Lower leg skin (tissue), 4 donors: ENCODE measurements around the gene C1orf198. TPM values are rescaled to one million over a fixed set of nuclear protein-coding genes. Genes with fewer than 3 reads are reported as not detected.

Experiments used
- DNase-seq, 2 donors: peaks; one replicate each; pipeline ENCODE4 v3.0.0-alpha.2; 2019; ENCODE audit warnings: low spot score in 2 of 2
- H3K4me3 ChIP-seq: fragments of 200-600 bp; sonication (generic); 2 replicates; pipeline ENCODE4 v1.5.1; 2017; ENCODE audit warnings: mild to moderate bottlenecking, low read depth; ENCODE audit not compliant: poor library complexity, severe bottlenecking
- CTCF ChIP-seq, 3 donors: fragments of 450-650 bp; IDR thresholded peaks; one replicate each; pipeline ENCODE4 v1.5.1; 2016; ENCODE audit warnings: antibody characterized with exemption in 3 of 3, mild to moderate bottlenecking in 3 of 3, moderate library complexity in 2 of 3
- POLR2A ChIP-seq, 2 donors: fragments of 450-650 bp; IDR thresholded peaks; one replicate each; pipeline ENCODE4 v1.6.1; 2016 to 2017; ENCODE audit warnings: antibody characterized with exemption in 2 of 2, mild to moderate bottlenecking in 1 of 2, moderate library complexity in 1 of 2
- WGBS, 2 donors: methylation state at CpG; one replicate each; pipeline ENCODE4 v1.1.5; 2018; 5-methylcytosine and 5-hydroxymethylcytosine counted together
- intact Hi-C: fragments of 100-400 bp; cut with DNase I; formaldehyde crosslinking; loops from one replicate; pipeline ENCODE4 v1.15.0; 2023; ENCODE audit warnings: low total_unique reads
- total RNA-seq, 4 donors: library from RNA; depleted of rRNA; stranded (reverse); fragments of >200 nt; gene quantifications; one replicate each; pipeline ENCODE4 v1.1.0, GENCODE V29; 2016

The C1orf198 gene
- total RNA-seq, 4 donors from 2014 or later, result 71.1 to 80.1 (median 73.3) TPM

GRCh38 chr1:230819976-230820375, 48.3 kb downstream of the C1orf198 start:
- peak in 1 of 2 donors; percentile 6 for DNase-seq
- WGBS, 2 donors, result 95% methylated on average over 4 of the region's 4 CpGs
- intact Hi-C loops, result loop anchor here (10.0 kb wide), 1 partner anchor 1085 kb away; no protein-coding TSS in a partner anchor
- TF ChIP-seq CTCF (IDR thresholded peaks at IDR 0.05) (no peak), POLR2A (IDR thresholded peaks at IDR 0.05) (no peak)
- H3K4me3 ChIP-seq, result no peak overlapping the region

GRCh38 chr1:230818901-230819300, 49.4 kb downstream of the C1orf198 start:
- no peak overlapping the region for H3K4me3 ChIP-seq
- intact Hi-C loops, result loop anchor here (10.0 kb wide), 1 partner anchor 1084 kb away; no protein-coding TSS in a partner anchor
- WGBS, 2 donors, result 88 to 91% methylated on average over 6 of the region's 6 CpGs
- TF ChIP-seq POLR2A (IDR thresholded peaks at IDR 0.05), result no peak
- no peak for TF ChIP-seq CTCF (IDR thresholded peaks at IDR 0.05)
- DNase-seq, result peak in 1 of 2 donors; percentile 3

GRCh38 chr1:230818367-230818766, 50.0 kb downstream of the C1orf198 start:
- WGBS, 2 donors, result 57 to 60% methylated on average over 1 of the region's 1 CpG
- DNase-seq, result no peak
- intact Hi-C loops, result loop anchor here (10.0 kb wide), 1 partner anchor 1084 kb away; no protein-coding TSS in a partner anchor
- TF ChIP-seq POLR2A (IDR thresholded peaks at IDR 0.05) (no peak), CTCF (IDR thresholded peaks at IDR 0.05) (no peak)
- H3K4me3 ChIP-seq, result no peak overlapping the region

GRCh38 chr1:230816018-230816417, 52.3 kb downstream of the C1orf198 start:
- no peak for TF ChIP-seq CTCF (IDR thresholded peaks at IDR 0.05)
- TF ChIP-seq POLR2A (IDR thresholded peaks at IDR 0.05), result no peak
- peak in 1 of 2 donors; percentile 11 for DNase-seq
- intact Hi-C loops, result loop anchor here (10.0 kb wide), 1 partner anchor 1081 kb away; no protein-coding TSS in a partner anchor
- H3K4me3 ChIP-seq, result no peak overlapping the region

GRCh38 chr1:230814949-230815692, 53.2 kb downstream of the C1orf198 start:
- TF ChIP-seq POLR2A (IDR thresholded peaks at IDR 0.05), result no peak
- TF ChIP-seq CTCF (IDR thresholded peaks at IDR 0.05), result no peak
- 60 to 76% methylated on average over 3 of the region's 3 CpGs for WGBS, 2 donors
- peak in 1 of 2 donors; percentile 4 for DNase-seq
- intact Hi-C loops, result loop anchor here (10.0 kb wide), 1 partner anchor 1080 kb away; no protein-coding TSS in a partner anchor
- no peak overlapping the region for H3K4me3 ChIP-seq
